Psoas muscle (tissue), 8 donors: ENCODE measurements around the gene ETV6. TPM values are rescaled to one million over a fixed set of nuclear protein-coding genes. Genes with fewer than 3 reads are reported as not detected.

Source experiments
- ATAC-seq, 4 donors: fragments of 200-7000 bp; cut with Tn5 transposase; one replicate each; pipeline ENCODE4 v1.9.1; 2020; ENCODE audit warnings: moderate library complexity in 3 of 4, mild to moderate bottlenecking in 2 of 4
- DNase-seq, 2 donors: peaks; one replicate each; pipeline ENCODE4 v3.0.0-alpha.2; 2020
- H3K27ac ChIP-seq: fragments of 200-600 bp; one replicate; pipeline ENCODE4 v1.8.0; 2022
- H3K27me3 ChIP-seq, 3 donors: fragments of 200-600 bp in 1 of 3; one replicate each; pipeline versions ENCODE4 v1.6.1 to v1.8.0; 2013 to 2022; ENCODE audit warnings: low read length in 2 of 3, mild to moderate bottlenecking in 2 of 3, moderate library complexity in 1 of 3; ENCODE audit not compliant: insufficient read depth in 3 of 3
- H3K36me3 ChIP-seq, 2 donors: fragments of 200-600 bp in 1 of 2; one replicate each; pipeline versions ENCODE4 v1.6.1 to v1.8.0; 2013 to 2022; ENCODE audit warnings: low read depth in 1 of 2, mild to moderate bottlenecking in 1 of 2, moderate library complexity in 1 of 2; ENCODE audit not compliant: insufficient read depth in 1 of 2
- H3K4me1 ChIP-seq: fragments of 200-600 bp; one replicate; pipeline ENCODE4 v1.8.0; 2022
- H3K4me3 ChIP-seq: fragments of 200-600 bp; one replicate; pipeline ENCODE4 v1.8.0; 2022; ENCODE audit warnings: mild to moderate bottlenecking
- H3K9me3 ChIP-seq: fragments of 200-600 bp; one replicate; pipeline ENCODE4 v1.8.0; 2022
- WGBS, 3 donors: extraction: QIAGEN DNeasy Blood & Tissue Kit; methylation state at CpG; one replicate each; pipeline versions ENCODE4 v1.1.6 to v1.1.7; 2013; 5-methylcytosine and 5-hydroxymethylcytosine counted together
- intact Hi-C, 2 donors: fragments of 100-400 bp; cut with DNase I; formaldehyde crosslinking; loops; one replicate each; pipeline versions ENCODE4 v1.11.0 to v1.14.2; 2022
- polyA plus RNA-seq, 3 donors: library from polyadenylated mRNA; stranded (reverse); fragments of 200-250 nt; gene quantifications; one replicate each; pipeline ENCODE4 v1.2.3, GENCODE V29; 2013
- total RNA-seq, 4 donors: library from RNA; stranded (reverse); fragmentation: NEBNext Ultra II Directional in 2 of 4; extraction: Animal tissue kit (Norgen Biotek cat#: 25700) in 2 of 4; gene quantifications; one replicate each; pipeline versions ENCODE4 v1.2.1 to v1.2.4, GENCODE V29; 2021 to 2023
- TF ChIP-seq, protein P1 (sequence below): fragments of 200-600 bp; IDR thresholded peaks from one replicate; pipeline ENCODE4 v1.8.0; 2022; ENCODE audit warnings: antibody characterized with exemption
- donor health status: healthy with polysubstance abuse.
- donor health status: DM: no; HTN: no; CAD: no; lungs with moderate emphysema.
- donor health status: Bipolar disorder and iron deficiency.
- donor health status: healthy.
- donor health status: DM: yes; HTN: yes; CAD: no.
- donor health status: DM: no; HTN: no; CAD: no.
- donor health status: DM: no; HTN: no; CAD: no.
- donor health status: DM: yes; HTN: yes; CAD: no.

Gene ETV6
- total and polyA plus RNA-seq, 7 donors = 2.8 to 22.9 (median 4.9) TPM

DNA sequence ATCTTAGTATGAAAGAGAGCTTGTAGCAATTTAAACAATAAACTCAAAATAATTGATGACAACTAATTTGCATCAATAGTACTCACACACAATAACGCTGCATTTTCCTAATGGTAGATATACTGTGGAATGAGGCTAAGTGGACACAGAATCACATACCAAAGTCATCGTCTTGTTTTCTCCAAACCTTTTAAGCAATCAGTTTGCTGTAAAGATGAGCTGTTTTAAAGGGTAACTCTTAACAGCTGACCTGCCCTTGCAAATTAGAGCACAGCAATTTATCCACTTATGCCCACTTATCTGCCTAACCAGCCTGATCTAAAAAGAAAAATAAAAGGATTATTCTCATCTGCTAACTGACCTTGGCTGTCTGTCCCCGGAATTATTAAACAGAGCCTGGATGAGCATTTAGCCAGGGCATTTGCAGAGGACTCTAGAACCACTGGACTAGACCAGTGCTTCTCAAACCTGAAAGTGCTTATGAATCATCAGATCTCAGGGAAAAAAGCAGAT, 247.0 kb downstream of the ETV6 start:
- Histone ChIP-seq H3K4me1 (peaks cover 3% of the 10 kb centered on the region), H3K27me3 (no peaks in the 10 kb centered on the region), H3K27ac (no peak overlapping the region), H3K36me3 (no peaks in the 10 kb centered on the region), H3K4me3 (no peak overlapping the region), H3K9me3 (no peaks in the 10 kb centered on the region)
- intact Hi-C loops = loop anchor here in 1 of 2 donors (10.0 kb wide), 1 partner anchor 312 kb away; no protein-coding TSS in a partner anchor
- TF ChIP-seq, protein P1, sequence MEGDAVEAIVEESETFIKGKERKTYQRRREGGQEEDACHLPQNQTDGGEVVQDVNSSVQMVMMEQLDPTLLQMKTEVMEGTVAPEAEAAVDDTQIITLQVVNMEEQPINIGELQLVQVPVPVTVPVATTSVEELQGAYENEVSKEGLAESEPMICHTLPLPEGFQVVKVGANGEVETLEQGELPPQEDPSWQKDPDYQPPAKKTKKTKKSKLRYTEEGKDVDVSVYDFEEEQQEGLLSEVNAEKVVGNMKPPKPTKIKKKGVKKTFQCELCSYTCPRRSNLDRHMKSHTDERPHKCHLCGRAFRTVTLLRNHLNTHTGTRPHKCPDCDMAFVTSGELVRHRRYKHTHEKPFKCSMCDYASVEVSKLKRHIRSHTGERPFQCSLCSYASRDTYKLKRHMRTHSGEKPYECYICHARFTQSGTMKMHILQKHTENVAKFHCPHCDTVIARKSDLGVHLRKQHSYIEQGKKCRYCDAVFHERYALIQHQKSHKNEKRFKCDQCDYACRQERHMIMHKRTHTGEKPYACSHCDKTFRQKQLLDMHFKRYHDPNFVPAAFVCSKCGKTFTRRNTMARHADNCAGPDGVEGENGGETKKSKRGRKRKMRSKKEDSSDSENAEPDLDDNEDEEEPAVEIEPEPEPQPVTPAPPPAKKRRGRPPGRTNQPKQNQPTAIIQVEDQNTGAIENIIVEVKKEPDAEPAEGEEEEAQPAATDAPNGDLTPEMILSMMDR = no peak
- 78 to 89% (median 78%) methylated on average over 3 of the region's 3 CpGs for WGBS, 3 donors
- ATAC-seq (no peak), DNase-seq (no peak)

DNA sequence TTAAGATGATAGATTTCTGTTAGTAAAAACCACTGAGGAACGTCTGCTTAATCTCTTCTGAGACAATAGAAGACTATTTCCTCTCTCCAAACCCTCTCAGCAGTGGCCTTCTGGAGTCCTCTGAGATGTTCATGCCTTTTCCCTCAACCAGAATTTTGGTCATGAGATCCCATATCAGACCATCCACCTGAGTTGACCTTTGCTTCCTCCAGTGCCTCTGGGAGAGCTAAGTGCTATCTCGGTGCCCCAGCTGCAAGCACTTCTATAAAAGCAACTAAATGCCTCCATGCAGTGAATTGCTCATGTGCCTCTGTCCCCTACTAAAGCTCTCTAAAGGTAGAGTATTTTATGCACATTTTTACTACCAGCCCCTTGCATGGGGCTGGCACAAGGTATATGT, 248.4 kb downstream of the ETV6 start:
- no peak for ATAC-seq

DNA sequence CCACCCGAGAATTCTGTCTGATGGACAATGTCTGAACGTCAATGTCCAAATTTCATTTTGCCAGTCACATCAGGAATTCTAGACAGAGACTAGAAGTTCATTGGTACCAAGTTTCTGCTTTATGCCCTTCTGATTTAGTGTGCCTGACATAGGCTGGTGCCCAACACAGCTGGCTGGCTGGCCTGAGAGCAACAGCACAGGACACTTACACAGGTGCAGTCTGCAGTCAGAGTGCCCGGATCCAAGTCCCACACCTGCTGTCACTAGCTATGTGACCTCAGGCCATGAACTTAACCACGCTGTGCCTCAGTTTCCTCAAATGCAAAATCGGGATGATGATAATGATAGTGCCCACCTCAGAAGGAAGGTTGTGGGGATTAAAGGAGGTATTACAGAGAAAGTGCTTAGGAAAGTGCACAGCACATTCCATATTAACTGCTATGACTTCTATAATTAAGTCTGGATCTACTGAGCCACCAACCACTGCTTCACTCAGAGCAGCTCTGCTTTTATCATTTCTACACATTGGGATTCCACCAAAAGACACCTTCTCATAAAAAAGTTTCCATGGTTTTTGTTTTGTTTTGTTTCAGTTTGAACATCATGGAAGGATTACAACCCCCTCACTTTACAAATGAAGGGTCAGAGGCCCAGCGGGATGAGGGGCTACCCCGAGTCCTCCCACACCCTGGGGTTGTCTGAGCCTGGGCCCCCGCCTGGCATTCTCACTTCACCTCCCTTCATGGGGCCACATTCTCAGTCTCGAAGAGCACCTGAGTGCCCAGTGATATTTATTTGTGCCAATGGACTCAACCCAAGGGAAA, 252.4 kb downstream of the ETV6 start:
- H3K36me3 ChIP-seq = no peaks in the 10 kb centered on the region
- H3K27ac ChIP-seq = no peak overlapping the region
- no peaks in the 10 kb centered on the region for H3K9me3 ChIP-seq
- DNase-seq (no peak), ATAC-seq (no peak)
- TF ChIP-seq, protein P1 = no peak
- H3K4me1 ChIP-seq = no peaks in the 10 kb centered on the region
- no peak overlapping the region for H3K4me3 ChIP-seq
- intact Hi-C loops = no loop called here
- WGBS, 3 donors = 76 to 81% (median 78%) methylated on average over 9 of the region's 9 CpGs
- no peaks in the 10 kb centered on the region for H3K27me3 ChIP-seq

More for the DNA sequence above, 248.4 kb downstream of the ETV6 start:
- H3K4me3 ChIP-seq = no peak overlapping the region
- no peaks in the 10 kb centered on the region for H3K27me3 ChIP-seq
- DNase-seq = no peak
- 84 to 90% (median 86%) methylated on average over 2 of the region's 2 CpGs for WGBS, 3 donors
- TF ChIP-seq, protein P1 = no peak
- no peaks in the 10 kb centered on the region for H3K9me3 ChIP-seq
- intact Hi-C loops = loop anchor here in 1 of 2 donors (10.0 kb wide), 1 partner anchor 313 kb away; no protein-coding TSS in a partner anchor
- no peaks in the 10 kb centered on the region for H3K4me1 ChIP-seq
- H3K27ac ChIP-seq = no peak overlapping the region
- no peaks in the 10 kb centered on the region for H3K36me3 ChIP-seq

DNA sequence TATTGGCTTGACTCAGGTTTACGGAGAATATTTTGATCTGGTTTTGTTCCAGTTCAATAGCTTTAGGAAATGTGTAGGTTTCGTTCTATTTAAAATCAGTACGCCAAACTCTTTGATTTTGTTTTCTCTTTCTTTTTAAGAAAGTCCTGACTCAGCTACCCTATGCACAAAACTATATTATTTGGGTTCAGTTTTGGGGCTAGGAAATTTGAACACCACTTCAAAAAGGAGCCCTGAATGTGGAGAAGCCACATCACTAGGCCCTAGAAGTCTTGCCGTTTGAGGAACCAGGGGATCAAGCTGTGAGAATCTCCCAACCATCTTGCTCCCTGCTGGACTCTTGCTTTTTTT, 253.0 kb downstream of the ETV6 start:
- ATAC-seq = no peak
- no peaks in the 10 kb centered on the region for H3K36me3 ChIP-seq
- H3K4me3 ChIP-seq = no peak overlapping the region
- no peaks in the 10 kb centered on the region for H3K4me1 ChIP-seq
- intact Hi-C loops = no loop called here
- H3K27ac ChIP-seq = no peak overlapping the region
- WGBS, 3 donors = 93 to 97% (median 93%) methylated on average over 4 of the region's 4 CpGs
- H3K9me3 ChIP-seq = peaks cover 1% of the 10 kb centered on the region
- TF ChIP-seq, protein P1 = no peak
- H3K27me3 ChIP-seq = no peaks in the 10 kb centered on the region
- DNase-seq = no peak
